Hepatocyte (in vitro differentiated cells): ENCODE results near the gene SRCIN1.

Experiments used
- CTCF ChIP-seq: fragments of 200-600 bp; sonication (generic); IDR thresholded peaks from 2 replicates; pipeline ENCODE4 v1.5.1; 2016; ENCODE audit warnings: antibody characterized with exemption, mild to moderate bottlenecking; ENCODE audit not compliant: poor library complexity
- EZH2 ChIP-seq: fragments of 200-600 bp; sonication (generic); IDR thresholded peaks from 2 replicates; pipeline ENCODE4 v1.6.1; 2016; ENCODE audit warnings: antibody characterized with exemption, mild to moderate bottlenecking, borderline replicate concordance

- TF ChIP-seq CTCF: no peak
- TF ChIP-seq EZH2: no peak
These were observed 9.9 kb downstream of the SRCIN1 start for GRCh38 chr17:38595892-38596291.
